GM12878 (cell line): ENCODE data around the gene VPS13C. TPM values are rescaled to one million over a fixed set of nuclear protein-coding genes. Genes with fewer than 3 reads are reported as not detected.

Experiments
- ATAC-seq: fragments of 200-7000 bp; cut with Tn5 transposase; 3 replicates; pipeline ENCODE4 v1.9.1; 2020; ENCODE audit warnings: mild to moderate bottlenecking, moderate library complexity
- BruUV-seq: library from RNA; stranded (reverse); fragments of 400-500 nt; replicated peaks from 2 replicates; lab custom pipeline; 2021; lab: Mats Ljungman, UMichigan
- CTCF ChIA-PET: fragments of 300-600 bp; sonication (Branson Sonifier 250); formaldehyde crosslinking; extraction: SDS; loops from one replicate; lab custom pipeline; 2021; ENCODE audit warnings: inconsistent platforms; lab: Yijun Ruan, JAX
- POLR2A ChIA-PET: fragments of 350-600 bp; formaldehyde crosslinking; extraction: SDS; loops from one replicate; lab custom pipeline; 2021; ENCODE audit warnings: inconsistent platforms; lab: Charles Lee
- RAD21 ChIA-PET: fragments of 300-600 bp; sonication (Branson Sonifier 250); formaldehyde crosslinking; loops from one replicate; lab custom pipeline; 2023; ENCODE audit warnings: antibody characterized with exemption; ENCODE audit not compliant: unreplicated experiment; lab: Charles Lee
- SMC1A ChIA-PET: fragments of 300-600 bp; sonication (Branson Sonifier 250); formaldehyde crosslinking; loops from one replicate; lab custom pipeline; 2023; ENCODE audit not compliant: unreplicated experiment, uncharacterized antibody; lab: Charles Lee
- DNase-seq: peaks from one replicate; pipeline ENCODE4 v3.0.0-alpha.2; 2011; ENCODE audit warnings: low read depth, low spot score
- FAIRE-seq: peaks from 3 replicates; lab custom pipeline; 2011; peaks lifted over from hg19 to GRCh38; lab: Jason Lieb, UNC
- H2AFZ ChIP-seq: 2 replicates; pipeline ENCODE4 v1.6.0; 2011; ENCODE audit warnings: low read depth, low read length, control low read depth; ENCODE audit not compliant: control insufficient read depth
- H3K27ac ChIP-seq: 2 replicates; pipeline ENCODE4 v1.5.1; 2011; ENCODE audit warnings: control low read depth; ENCODE audit not compliant: control insufficient read depth, insufficient read depth
- H3K27me3 ChIP-seq, 2 experiments: replicated peaks in 1 of 2; 2 replicates each; pipeline versions ENCODE4 v1.6.0 to v1.6.1; 2011; ENCODE audit warnings: low read length in 1 of 2; ENCODE audit not compliant: control insufficient read depth in 2 of 2, insufficient read depth in 2 of 2
- H3K36me3 ChIP-seq, 2 experiments: 2 replicates each; pipeline ENCODE4 v1.5.1; 2011; ENCODE audit warnings: low read length in 1 of 2; ENCODE audit not compliant: control insufficient read depth in 2 of 2, insufficient read depth in 2 of 2
- H3K4me1 ChIP-seq: 2 replicates; pipeline ENCODE4 v1.6.1; 2011; ENCODE audit warnings: mild to moderate bottlenecking, low read length, moderate library complexity, mixed read lengths; ENCODE audit not compliant: control insufficient read depth, insufficient read depth
- H3K4me2 ChIP-seq: 2 replicates; pipeline ENCODE4 v1.6.0; 2011; ENCODE audit warnings: control low read depth; ENCODE audit not compliant: control insufficient read depth, insufficient read depth
- H3K4me3 ChIP-seq: fragments of 200-600 bp; sonication (generic); 2 replicates; pipeline ENCODE4 v1.5.1; 2016
- H3K79me2 ChIP-seq: 2 replicates; pipeline ENCODE4 v1.6.0; 2011; ENCODE audit warnings: low read length; ENCODE audit not compliant: control insufficient read depth, insufficient read depth
- H3K9ac ChIP-seq: 2 replicates; pipeline ENCODE4 v1.8.0; 2011; ENCODE audit warnings: low read length, control low read depth, mixed read lengths; ENCODE audit not compliant: control insufficient read depth, insufficient read depth
- H3K9me3 ChIP-seq: replicated peaks from 3 replicates; pipeline ENCODE4 v1.5.1; 2011; ENCODE audit warnings: mild to moderate bottlenecking, low read length; ENCODE audit not compliant: control insufficient read depth, insufficient read depth
- H4K20me1 ChIP-seq: 2 replicates; pipeline ENCODE4 v1.6.0; 2011; ENCODE audit not compliant: control insufficient read depth, insufficient read depth
- GABPA ChIP-seq: IDR thresholded peaks from 2 replicates; pipeline ENCODE4 v1.6.1; 2014; ENCODE audit warnings: antibody characterized with exemption, low read depth, mild to moderate bottlenecking, inconsistent platforms
- MEF2A ChIP-seq: IDR thresholded peaks from 2 replicates; pipeline ENCODE4 v1.6.1; 2011; ENCODE audit warnings: low read depth, mild to moderate bottlenecking, low read length, moderate library complexity; ENCODE audit not compliant: insufficient read depth
- NR2C2 ChIP-seq: IDR thresholded peaks from 2 replicates; pipeline ENCODE4 v1.6.1; 2011; ENCODE audit warnings: borderline replicate concordance, low read depth; ENCODE audit not compliant: control insufficient read depth, insufficient read length
- POLR2A ChIP-seq: IDR thresholded peaks from 2 replicates; pipeline ENCODE4 v1.6.1; 2011; ENCODE audit warnings: low read depth, mild to moderate bottlenecking, low read length
- RAD21 ChIP-seq: IDR thresholded peaks from 2 replicates; pipeline ENCODE4 v1.6.1; 2011; ENCODE audit warnings: mild to moderate bottlenecking, low read depth, low read length, moderate library complexity; ENCODE audit not compliant: insufficient read depth
- SMC3 ChIP-seq: IDR thresholded peaks from 2 replicates; pipeline ENCODE4 v1.6.1; 2011; ENCODE audit warnings: low read length, improper control_type of control experiment, borderline replicate concordance
- STAT3 ChIP-seq: IDR thresholded peaks from 2 replicates; pipeline ENCODE4 v1.6.1; 2011; ENCODE audit warnings: low read depth, low read length, improper control_type of control experiment
- YY1 ChIP-seq: IDR thresholded peaks from 2 replicates; pipeline ENCODE4 v1.6.1; 2011; ENCODE audit warnings: low read depth, mild to moderate bottlenecking, low read length
- WGBS: methylation state at CpG from one replicate; pipeline ENCODE4 v1.1.6; 2016; ENCODE audit warnings: low lambda C conversion rate; ENCODE audit not compliant: insufficient replicate concordance, insufficient coverage; ENCODE audit errors: missing lambda C conversion rate; 5-methylcytosine and 5-hydroxymethylcytosine counted together
- in situ Hi-C: fragments of 300-500 bp; cut with MboI; formaldehyde crosslinking; loops from 9 replicates; pipeline ENCODE4 v1.14.3; 2018; ENCODE audit warnings: mixed read lengths
- intact Hi-C: fragments of 100-400 bp; cut with micrococcal nuclease; formaldehyde crosslinking; loops from one replicate; pipeline ENCODE4 v1.14.2; 2022; ENCODE audit not compliant: unreplicated experiment
- polyA plus RNA-seq, 11 experiments: library from polyadenylated mRNA; depleted of rRNA in 4 of 11; unstranded in 6 of 11; stranded (reverse) in 5 of 11; fragments of >200 nt; fragmentation: Nextera tagmentation in 4 of 11; fragmentation: Illumina TruSeq in 1 of 11; extraction: Ambion mirVana in 4 of 11; extraction: Trizol in 1 of 11; gene quantifications; 1 replicate in 1 of 11; 2 replicates in 10 of 11; pipeline versions ENCODE4 v1.2.1 to v1.2.3, GENCODE V29; 2011 to 2016; ENCODE audit warnings: inconsistent platforms in 2 of 11, missing spikeins in 2 of 11, low read depth in 1 of 11
- total RNA-seq, 4 experiments: library from RNA; depleted of rRNA in 3 of 4; stranded (reverse); fragments of >200 nt in 3 of 4; fragmentation: Illumina TruSeq in 1 of 4; extraction: Trizol in 1 of 4; gene quantifications; 2 replicates each; pipeline versions ENCODE4 v1.2.1 to v1.2.3, GENCODE V29; 2013 to 2021
- TF ChIP-seq, protein P1 (sequence below): fragments of 450-650 bp; IDR thresholded peaks from 2 replicates; pipeline ENCODE4 v1.6.1; 2017; ENCODE audit warnings: mild to moderate bottlenecking, moderate library complexity
- TF ChIP-seq, protein P2 (sequence below): IDR thresholded peaks from 2 replicates; pipeline ENCODE4 v1.6.1; 2012; ENCODE audit warnings: low read depth, low read length, improper control_type of control experiment
- TF ChIP-seq, protein P3 (sequence below): fragments of 450-650 bp; IDR thresholded peaks from 2 replicates; pipeline ENCODE4 v1.6.1; 2017; ENCODE audit warnings: antibody characterized with exemption, mild to moderate bottlenecking, moderate library complexity
- TF ChIP-seq, protein P4 (sequence below), 3 experiments: IDR thresholded peaks in 2 of 3; conservative IDR thresholded peaks in 1 of 3; 2 replicates each; pipeline ENCODE4 v1.5.1; 2011; ENCODE audit warnings: low read depth in 3 of 3, low read length in 3 of 3, mild to moderate bottlenecking in 3 of 3, control low read depth in 2 of 3, moderate library complexity in 2 of 3, inconsistent platforms in 1 of 3, mixed read lengths in 1 of 3; ENCODE audit not compliant: control insufficient read depth in 2 of 3, insufficient read depth in 1 of 3; ENCODE audit errors: extremely low read depth in 1 of 3

Gene VPS13C
- total and polyA plus RNA-seq, 10 of the 15 experiments (the other 5 are each of a cell fraction or from before 2014, with no cell fraction given), result 9.3 to 53.1 (median 31.8) TPM

DNA sequence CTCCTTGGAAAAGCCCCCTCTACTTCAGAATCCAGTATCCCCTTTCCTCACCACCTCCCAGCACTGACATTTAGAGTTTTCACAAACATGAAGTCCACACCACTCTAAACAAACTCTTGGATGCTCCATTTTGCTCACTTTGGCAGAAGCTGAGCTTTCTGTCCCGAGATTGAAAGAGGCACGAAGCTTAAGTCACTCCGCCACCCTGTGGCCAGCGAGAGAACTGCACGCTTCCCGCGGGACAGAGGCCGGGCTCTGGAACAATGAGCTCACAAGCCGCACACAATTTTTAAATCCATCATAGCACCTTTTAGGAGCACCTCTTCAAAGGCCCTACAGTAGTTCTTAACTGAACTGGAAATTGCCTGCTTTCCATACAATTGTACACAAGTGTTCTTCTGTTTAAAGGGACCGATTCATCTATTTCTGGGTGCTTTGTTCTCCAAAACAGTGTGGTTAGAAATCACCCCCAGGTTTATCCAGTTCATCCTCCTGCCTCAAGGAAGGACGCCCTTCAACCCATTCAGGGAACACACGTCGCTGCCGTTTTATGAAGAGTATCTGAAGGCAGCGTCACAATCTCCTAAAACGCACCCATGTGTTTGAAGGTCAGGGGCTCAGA is 226.1 kb downstream of the VPS13C start:
- ATAC-seq (peak; percentile 88), FAIRE-seq (peak; percentile 44), DNase-seq (no peak)
- in situ Hi-C loops, result loop anchor here (5.0 to 25.0 kb wide), 4 partner anchors 662 to 1472 kb away; no protein-coding TSS in a partner anchor
- no peak for TF ChIP-seq STAT3
- TF ChIP-seq, protein P1, sequence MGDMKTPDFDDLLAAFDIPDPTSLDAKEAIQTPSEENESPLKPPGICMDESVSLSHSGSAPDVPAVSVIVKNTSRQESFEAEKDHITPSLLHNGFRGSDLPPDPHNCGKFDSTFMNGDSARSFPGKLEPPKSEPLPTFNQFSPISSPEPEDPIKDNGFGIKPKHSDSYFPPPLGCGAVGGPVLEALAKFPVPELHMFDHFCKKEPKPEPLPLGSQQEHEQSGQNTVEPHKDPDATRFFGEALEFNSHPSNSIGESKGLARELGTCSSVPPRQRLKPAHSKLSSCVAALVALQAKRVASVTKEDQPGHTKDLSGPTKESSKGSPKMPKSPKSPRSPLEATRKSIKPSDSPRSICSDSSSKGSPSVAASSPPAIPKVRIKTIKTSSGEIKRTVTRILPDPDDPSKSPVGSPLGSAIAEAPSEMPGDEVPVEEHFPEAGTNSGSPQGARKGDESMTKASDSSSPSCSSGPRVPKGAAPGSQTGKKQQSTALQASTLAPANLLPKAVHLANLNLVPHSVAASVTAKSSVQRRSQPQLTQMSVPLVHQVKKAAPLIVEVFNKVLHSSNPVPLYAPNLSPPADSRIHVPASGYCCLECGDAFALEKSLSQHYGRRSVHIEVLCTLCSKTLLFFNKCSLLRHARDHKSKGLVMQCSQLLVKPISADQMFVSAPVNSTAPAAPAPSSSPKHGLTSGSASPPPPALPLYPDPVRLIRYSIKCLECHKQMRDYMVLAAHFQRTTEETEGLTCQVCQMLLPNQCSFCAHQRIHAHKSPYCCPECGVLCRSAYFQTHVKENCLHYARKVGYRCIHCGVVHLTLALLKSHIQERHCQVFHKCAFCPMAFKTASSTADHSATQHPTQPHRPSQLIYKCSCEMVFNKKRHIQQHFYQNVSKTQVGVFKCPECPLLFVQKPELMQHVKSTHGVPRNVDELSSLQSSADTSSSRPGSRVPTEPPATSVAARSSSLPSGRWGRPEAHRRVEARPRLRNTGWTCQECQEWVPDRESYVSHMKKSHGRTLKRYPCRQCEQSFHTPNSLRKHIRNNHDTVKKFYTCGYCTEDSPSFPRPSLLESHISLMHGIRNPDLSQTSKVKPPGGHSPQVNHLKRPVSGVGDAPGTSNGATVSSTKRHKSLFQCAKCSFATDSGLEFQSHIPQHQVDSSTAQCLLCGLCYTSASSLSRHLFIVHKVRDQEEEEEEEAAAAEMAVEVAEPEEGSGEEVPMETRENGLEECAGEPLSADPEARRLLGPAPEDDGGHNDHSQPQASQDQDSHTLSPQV, result no peak
- TF ChIP-seq, protein P2, sequence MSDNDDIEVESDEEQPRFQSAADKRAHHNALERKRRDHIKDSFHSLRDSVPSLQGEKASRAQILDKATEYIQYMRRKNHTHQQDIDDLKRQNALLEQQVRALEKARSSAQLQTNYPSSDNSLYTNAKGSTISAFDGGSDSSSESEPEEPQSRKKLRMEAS, result peak; percentile 61; the same call in 1 of the 2 replicates
- no peak for TF ChIP-seq MEF2A
- TF ChIP-seq NR2C2, result no peak
- peak; percentile 74 for TF ChIP-seq SMC3
- 0 out of 2 replicates have a peak, but pooled peaks have one; percentile 31 for TF ChIP-seq YY1
- TF ChIP-seq, protein P3, sequence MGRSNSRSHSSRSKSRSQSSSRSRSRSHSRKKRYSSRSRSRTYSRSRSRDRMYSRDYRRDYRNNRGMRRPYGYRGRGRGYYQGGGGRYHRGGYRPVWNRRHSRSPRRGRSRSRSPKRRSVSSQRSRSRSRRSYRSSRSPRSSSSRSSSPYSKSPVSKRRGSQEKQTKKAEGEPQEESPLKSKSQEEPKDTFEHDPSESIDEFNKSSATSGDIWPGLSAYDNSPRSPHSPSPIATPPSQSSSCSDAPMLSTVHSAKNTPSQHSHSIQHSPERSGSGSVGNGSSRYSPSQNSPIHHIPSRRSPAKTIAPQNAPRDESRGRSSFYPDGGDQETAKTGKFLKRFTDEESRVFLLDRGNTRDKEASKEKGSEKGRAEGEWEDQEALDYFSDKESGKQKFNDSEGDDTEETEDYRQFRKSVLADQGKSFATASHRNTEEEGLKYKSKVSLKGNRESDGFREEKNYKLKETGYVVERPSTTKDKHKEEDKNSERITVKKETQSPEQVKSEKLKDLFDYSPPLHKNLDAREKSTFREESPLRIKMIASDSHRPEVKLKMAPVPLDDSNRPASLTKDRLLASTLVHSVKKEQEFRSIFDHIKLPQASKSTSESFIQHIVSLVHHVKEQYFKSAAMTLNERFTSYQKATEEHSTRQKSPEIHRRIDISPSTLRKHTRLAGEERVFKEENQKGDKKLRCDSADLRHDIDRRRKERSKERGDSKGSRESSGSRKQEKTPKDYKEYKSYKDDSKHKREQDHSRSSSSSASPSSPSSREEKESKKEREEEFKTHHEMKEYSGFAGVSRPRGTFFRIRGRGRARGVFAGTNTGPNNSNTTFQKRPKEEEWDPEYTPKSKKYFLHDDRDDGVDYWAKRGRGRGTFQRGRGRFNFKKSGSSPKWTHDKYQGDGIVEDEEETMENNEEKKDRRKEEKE, result no peak
- TF ChIP-seq, protein P4, sequence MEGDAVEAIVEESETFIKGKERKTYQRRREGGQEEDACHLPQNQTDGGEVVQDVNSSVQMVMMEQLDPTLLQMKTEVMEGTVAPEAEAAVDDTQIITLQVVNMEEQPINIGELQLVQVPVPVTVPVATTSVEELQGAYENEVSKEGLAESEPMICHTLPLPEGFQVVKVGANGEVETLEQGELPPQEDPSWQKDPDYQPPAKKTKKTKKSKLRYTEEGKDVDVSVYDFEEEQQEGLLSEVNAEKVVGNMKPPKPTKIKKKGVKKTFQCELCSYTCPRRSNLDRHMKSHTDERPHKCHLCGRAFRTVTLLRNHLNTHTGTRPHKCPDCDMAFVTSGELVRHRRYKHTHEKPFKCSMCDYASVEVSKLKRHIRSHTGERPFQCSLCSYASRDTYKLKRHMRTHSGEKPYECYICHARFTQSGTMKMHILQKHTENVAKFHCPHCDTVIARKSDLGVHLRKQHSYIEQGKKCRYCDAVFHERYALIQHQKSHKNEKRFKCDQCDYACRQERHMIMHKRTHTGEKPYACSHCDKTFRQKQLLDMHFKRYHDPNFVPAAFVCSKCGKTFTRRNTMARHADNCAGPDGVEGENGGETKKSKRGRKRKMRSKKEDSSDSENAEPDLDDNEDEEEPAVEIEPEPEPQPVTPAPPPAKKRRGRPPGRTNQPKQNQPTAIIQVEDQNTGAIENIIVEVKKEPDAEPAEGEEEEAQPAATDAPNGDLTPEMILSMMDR (IDR thresholded peaks at IDR 0.05 in 2 of 3, conservative IDR thresholded peaks at IDR 0.05 in 1 of 3; ENCODE audit: control insufficient read depth in 2 of 3, extremely low read depth in 1 of 3, insufficient read depth in 1 of 3, low read depth in 3 of 3, low read length in 3 of 3), result peak; percentile 94 to 96 (median 96)
- TF ChIP-seq GABPA, result no peak
- TF ChIP-seq RAD21, result peak; percentile 82
- no peak for TF ChIP-seq POLR2A
- no peak overlapping the region for H3K27ac ChIP-seq
- no peaks in the 10 kb centered on the region for H3K4me1 ChIP-seq
- 18% methylated on average over 16 of the region's 16 CpGs for WGBS
- H4K20me1 ChIP-seq, result no peaks in the 10 kb centered on the region
- no peak overlapping the region for H3K9ac ChIP-seq
- H3K4me2 ChIP-seq, result no peak overlapping the region
- no peaks in the 10 kb centered on the region for H3K36me3 ChIP-seq
- H3K79me2 ChIP-seq, result no peaks in the 10 kb centered on the region
- no peak overlapping the region for H2AFZ ChIP-seq
- H3K9me3 ChIP-seq, result no peaks in the 10 kb centered on the region
- BruUV-seq, result no TSS peak
- ChIA-PET RAD21 (interaction anchor here (0.5 to 1.5 kb wide), 22 partner anchors 11 to 1707 kb away, joined by 3 to 16 read pairs (median 4); partner anchors contain the start of gene VPS13C), POLR2A (no interaction called here), CTCF (interaction anchor here (0.6 to 4.1 kb wide), 80 partner anchors 8 to 1871 kb away, joined by 3 to 59 read pairs (median 4); no protein-coding TSS in a partner anchor), SMC1A (interaction anchor here (0.7 to 2.0 kb wide), 12 partner anchors 8 to 1475 kb away, joined by 3 to 10 read pairs (median 3); no protein-coding TSS in a partner anchor)
- no peaks in the 10 kb centered on the region; a peak in 2 of 4 replicates for H3K27me3 ChIP-seq
- intact Hi-C loops, result loop anchor here (1.0 to 10.0 kb wide), 4 partner anchors 639 to 1329 kb away; no protein-coding TSS in a partner anchor
- no peak overlapping the region for H3K4me3 ChIP-seq
